Fibroblast of lung (primary cell): ENCODE measurements around the gene PLK1.

Source experiments
- EZH2 ChIP-seq: IDR thresholded peaks from 2 replicates; pipeline ENCODE4 v1.5.1; 2012; ENCODE audit warnings: low read length, control low read depth, mild to moderate bottlenecking; ENCODE audit errors: missing control alignments
- TF ChIP-seq, protein P1 (sequence below), 2 donors: IDR thresholded peaks in 1 of 2; conservative IDR thresholded peaks in 1 of 2; 1 replicate in 1 of 2; 2 replicates in 1 of 2; pipeline ENCODE4 v1.5.1; 2011 to 2012; ENCODE audit warnings: low read length in 2 of 2, control low read depth in 1 of 2, inconsistent platforms in 1 of 2, low read depth in 1 of 2, mild to moderate bottlenecking in 1 of 2

DNA sequence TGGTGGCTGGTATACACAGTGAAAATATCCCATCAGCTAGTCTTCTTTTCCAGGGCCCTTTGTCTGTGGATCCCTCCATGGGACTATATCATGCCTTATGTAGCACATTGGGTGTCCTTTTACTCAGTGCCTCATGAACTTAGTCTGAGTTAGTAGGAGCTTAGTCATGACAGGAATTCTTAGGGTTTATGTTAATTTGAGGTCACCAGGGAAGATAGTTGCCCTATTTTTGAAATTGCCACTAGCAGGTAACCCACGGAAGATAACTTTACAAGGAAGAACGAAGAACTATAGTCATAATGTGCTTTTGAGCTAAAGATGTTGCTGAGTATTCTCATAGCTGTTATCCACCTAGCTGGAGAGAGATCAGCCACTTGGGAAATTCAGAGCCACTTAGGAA lies 14.8 kb upstream of the PLK1 start:
- TF ChIP-seq, protein P1, sequence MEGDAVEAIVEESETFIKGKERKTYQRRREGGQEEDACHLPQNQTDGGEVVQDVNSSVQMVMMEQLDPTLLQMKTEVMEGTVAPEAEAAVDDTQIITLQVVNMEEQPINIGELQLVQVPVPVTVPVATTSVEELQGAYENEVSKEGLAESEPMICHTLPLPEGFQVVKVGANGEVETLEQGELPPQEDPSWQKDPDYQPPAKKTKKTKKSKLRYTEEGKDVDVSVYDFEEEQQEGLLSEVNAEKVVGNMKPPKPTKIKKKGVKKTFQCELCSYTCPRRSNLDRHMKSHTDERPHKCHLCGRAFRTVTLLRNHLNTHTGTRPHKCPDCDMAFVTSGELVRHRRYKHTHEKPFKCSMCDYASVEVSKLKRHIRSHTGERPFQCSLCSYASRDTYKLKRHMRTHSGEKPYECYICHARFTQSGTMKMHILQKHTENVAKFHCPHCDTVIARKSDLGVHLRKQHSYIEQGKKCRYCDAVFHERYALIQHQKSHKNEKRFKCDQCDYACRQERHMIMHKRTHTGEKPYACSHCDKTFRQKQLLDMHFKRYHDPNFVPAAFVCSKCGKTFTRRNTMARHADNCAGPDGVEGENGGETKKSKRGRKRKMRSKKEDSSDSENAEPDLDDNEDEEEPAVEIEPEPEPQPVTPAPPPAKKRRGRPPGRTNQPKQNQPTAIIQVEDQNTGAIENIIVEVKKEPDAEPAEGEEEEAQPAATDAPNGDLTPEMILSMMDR (conservative IDR thresholded peaks at IDR 0.05 in 1 of 2, IDR thresholded peaks at IDR 0.05 in 1 of 2; ENCODE audit: low read depth in 1 of 2, low read length in 2 of 2), result no peak
- TF ChIP-seq EZH2, result no peak
